ENCODE measurements around the gene STAT5B.
"Not testable (repeated sequence)": the region's sequence is repeated elsewhere in the genome, so short reads cannot be mapped to it uniquely, and the experiment has no call there.

The STAT5B gene

GRCh38 chr17:42306385-42306667 lies 30.1 kb upstream of the STAT5B start:
- no peak for DNase-seq

GRCh38 chr17:42305543-42306384 lies 29.6 kb upstream of the STAT5B start:
- no peak for DNase-seq

- not testable (repeated sequence) for DNase-seq
Observed at GRCh38 chr17:42305031-42305330, 28.8 kb upstream of the STAT5B start.

- DNase-seq, result no peak
Observed at GRCh38 chr17:42304187-42305030, 28.2 kb upstream of the STAT5B start.

GRCh38 chr17:42303694-42304093 lies 27.5 kb upstream of the STAT5B start:
- no peak for DNase-seq

GRCh38 chr17:42301022-42301421 lies 24.8 kb upstream of the STAT5B start:
- DNase-seq, result no peak

- DNase-seq, result not testable (repeated sequence)
Observed at GRCh38 chr17:42299913-42300312, 23.7 kb upstream of the STAT5B start.

- DNase-seq, result not testable (repeated sequence)
Observed at GRCh38 chr17:42299361-42299760, 23.2 kb upstream of the STAT5B start.

- not testable (repeated sequence) for DNase-seq
Observed at GRCh38 chr17:42297775-42298174, 21.6 kb upstream of the STAT5B start.

- DNase-seq, result no peak
Observed at GRCh38 chr17:42296012-42296411, 19.8 kb upstream of the STAT5B start.

GRCh38 chr17:42294469-42295398 lies 18.5 kb upstream of the STAT5B start:
- DNase-seq, result no peak

GRCh38 chr17:42291129-42291528 lies 14.9 kb upstream of the STAT5B start:
- no peak for DNase-seq

- no peak for DNase-seq
Observed at GRCh38 chr17:42290577-42290976, 14.4 kb upstream of the STAT5B start.

- no peak for DNase-seq
Observed at GRCh38 chr17:42289611-42290181, 13.5 kb upstream of the STAT5B start.

GRCh38 chr17:42288803-42289610 lies 12.8 kb upstream of the STAT5B start:
- peak in 1 of 56 donors; percentile 27 for DNase-seq

GRCh38 chr17:42287977-42288802 lies 12.0 kb upstream of the STAT5B start, which contains the start of gene STAT5A:
Gene STAT5A (plus strand): TSS chr17:42288498. CDS start chr17:42289412, 914 bp downstream.
- peak in 48 of 56 donors; percentile 6 to 81 (median 54) for DNase-seq

- DNase-seq, result peak in 37 of 56 donors; percentile 16 to 75 (median 40)
Observed at GRCh38 chr17:42287305-42287976, 11.2 kb upstream of the STAT5B start.

GRCh38 chr17:42286411-42287221 lies 10.4 kb upstream of the STAT5B start:
- peak in 1 of 56 donors; percentile 56 for DNase-seq

All from nucleus accumbens (tissue), 56 donors.